ENCODE results near the gene GALNT17.

Gene GALNT17

DNA sequence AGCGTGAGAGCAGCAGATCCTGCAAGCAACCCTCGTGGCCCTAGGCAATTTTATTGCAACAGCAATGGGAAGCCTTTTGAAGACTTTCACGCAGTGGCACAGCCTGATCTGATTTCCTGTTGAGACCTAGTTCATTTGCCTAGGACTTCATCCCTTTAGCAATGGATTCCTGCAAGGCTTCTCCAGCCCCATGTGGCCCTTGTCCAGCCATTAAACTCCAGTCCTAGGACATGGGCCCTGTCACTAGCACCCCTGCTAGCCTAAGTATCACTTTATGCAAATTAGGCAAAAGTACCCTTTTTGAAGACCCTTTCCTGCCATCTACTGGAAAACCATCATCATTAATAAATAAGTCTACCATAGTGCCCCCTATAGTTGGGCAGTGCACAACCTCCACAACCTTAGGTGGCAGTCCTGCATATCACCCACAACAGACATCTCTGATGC is 379.4 kb downstream of the GALNT17 start:
- no peak for DNase-seq

DNA sequence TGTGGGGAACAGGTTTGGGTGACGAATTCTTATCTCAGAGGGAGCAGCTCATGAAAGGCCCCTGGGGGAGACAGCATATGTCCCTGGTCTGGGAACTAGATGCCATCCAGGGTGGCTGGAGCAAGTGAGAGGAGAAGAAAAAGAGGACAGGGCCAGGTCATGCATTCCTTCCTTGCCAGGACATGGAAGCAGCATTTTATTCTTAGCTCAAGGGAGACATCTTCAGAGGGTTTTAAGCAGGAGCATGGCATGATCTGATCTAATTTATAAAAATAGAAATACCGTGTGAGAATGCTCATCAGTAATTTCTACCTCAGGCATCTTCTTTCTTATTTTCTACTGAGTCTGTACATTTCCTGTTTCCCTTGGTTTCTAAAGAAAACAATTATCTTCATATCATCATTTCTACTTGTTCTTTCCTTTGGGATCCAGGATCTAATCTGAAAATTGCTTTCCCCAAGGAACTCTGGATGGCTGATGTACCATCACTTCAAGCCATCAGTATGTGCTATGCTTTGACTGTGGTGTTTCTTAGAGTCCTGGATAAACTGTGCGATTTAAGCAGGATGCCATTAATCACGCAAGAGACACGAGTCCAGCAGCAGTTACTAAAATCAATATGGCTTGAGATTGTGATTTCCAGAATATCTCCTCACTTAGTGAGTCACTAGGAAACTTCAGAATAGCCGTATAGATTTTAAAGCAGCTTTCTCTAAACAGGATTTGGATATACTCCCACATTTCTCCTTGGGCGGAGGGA is 386.2 kb downstream of the GALNT17 start:
- DNase-seq: no peak

DNA sequence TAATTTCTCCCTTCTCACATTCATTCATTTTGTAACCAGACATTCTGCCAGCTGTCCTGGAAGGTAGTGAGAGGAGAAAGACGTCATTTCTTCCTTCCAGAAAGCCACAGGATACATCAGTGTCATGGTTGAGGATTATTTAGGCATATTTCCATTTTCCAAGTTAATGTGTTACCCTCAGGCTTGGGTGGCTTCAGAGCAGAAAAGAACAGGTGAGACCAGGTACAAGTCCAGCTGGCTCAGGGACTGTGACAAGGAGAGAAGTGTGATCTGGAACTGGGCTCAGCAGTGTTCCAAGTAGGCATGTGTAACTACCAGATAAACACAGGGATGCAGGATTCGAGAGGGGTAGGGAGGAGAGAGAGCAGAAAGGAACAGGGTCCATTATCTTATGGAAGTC is 386.9 kb downstream of the GALNT17 start:
- no peak for DNase-seq

DNA sequence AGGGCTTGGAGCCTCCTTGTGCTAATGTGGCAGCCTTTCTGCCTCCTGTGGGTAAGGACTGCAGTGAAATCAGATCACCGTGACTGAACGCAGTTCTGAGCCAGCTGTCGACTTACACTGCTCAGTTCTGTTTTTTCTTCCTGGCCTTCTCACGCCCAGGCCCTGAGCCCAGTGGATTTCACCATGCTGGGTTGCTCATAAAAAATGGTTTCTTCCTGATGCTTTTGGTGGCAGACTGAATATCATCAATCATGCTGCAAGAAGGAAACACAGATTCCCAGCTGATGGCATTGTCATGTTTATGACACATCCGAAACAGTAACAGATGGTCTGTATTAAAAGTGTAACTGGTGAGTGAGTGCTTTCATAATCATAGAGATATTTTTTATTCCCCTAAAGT is 389.6 kb downstream of the GALNT17 start:
- no peak for DNase-seq

DNA sequence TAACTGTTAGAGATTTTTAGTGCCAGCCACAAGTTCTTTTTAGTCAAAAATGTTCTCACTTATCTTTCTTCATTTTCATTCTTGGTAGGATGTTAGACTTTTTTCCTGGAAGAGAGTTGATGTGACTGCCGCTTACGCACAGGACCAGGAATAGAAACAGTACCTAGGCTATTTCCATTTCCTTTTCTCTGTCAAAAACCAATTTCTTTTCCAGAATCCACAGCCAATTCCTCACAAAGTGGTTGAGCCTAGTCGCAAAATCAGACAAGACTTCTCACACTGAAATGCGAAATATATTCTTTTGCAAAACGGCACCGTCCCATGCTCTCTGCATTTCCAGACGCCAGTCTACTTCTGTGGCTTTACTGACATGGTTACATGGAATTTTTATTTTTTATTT is 394.2 kb downstream of the GALNT17 start:
- DNase-seq: no peak

DNA sequence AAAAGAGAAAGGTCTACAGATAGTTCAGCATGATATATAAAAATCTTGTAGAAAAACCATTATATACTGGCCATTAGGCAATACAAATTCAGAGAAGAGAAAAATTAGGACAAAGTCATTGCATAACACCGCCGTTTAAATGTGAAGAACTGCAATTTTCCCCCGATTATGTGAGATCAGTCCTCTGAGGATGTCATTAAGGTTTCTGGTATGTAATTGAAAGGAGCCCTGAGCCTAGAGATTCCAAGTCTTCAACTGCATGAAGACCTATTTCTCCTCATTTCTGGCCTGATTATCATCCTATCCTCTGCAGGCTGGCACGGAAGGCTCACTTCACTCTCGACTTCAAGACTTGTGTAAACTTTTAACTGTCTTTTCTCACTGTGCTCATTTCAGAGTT is 395.3 kb downstream of the GALNT17 start:
- no peak for DNase-seq

DNA sequence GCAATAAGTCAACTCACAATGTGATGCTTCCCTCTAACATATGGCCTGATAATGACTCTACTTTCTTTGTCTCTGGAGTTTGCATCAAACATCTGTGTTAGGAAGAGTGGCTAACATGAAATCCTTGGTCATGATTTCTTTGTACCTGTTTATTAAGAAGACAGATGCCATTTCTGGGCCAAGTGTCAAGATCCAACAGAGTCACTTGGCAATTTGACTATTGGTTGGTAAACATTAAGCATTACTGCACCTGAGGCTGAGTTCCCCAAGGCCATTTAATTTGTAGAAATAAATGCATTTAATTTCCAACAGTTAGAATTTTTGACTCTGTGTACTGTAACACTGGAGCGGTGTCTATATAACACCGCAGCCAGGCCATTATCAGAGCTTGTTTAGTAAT is 403.7 kb downstream of the GALNT17 start:
- no peak for DNase-seq

DNA sequence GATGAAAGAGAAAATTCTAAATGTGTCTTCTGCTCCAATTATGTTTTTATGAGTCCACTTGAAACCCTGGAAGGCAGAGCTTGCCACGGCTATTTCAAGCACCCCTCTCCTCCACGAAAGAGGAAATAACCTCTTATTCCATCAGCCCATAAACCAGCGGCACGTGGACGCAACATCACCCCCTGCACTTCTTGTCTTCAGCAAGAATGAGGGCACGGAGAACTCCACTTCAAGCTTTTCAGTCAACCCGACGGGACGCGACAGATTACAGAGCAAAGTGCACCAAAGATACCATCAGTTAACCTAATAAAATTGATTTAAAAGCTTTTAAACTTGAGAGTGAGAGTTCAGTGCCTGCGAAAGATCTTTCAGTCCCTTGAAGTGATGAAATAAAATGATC is 406.3 kb downstream of the GALNT17 start:
- no peak for DNase-seq

DNA sequence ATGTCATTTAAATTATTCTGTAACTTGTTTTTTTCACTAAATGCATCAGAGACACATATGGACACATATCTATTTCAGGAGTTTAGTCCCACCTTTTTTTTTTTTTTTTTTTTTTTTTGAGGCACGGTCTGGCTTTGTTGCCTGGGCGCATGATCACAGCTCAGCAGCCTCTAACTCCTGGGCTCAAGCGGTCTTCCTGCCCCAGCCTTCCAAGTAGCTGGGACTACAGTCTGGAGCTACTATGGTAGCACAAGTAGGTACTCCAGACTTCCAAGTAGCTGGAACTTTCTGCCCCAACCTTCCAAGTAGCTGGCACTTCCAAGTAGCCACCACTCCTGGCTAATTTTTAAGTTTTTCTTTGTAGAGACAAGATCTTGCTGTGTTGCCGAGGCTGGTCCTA is 407.7 kb downstream of the GALNT17 start:
- DNase-seq: no peak

DNA sequence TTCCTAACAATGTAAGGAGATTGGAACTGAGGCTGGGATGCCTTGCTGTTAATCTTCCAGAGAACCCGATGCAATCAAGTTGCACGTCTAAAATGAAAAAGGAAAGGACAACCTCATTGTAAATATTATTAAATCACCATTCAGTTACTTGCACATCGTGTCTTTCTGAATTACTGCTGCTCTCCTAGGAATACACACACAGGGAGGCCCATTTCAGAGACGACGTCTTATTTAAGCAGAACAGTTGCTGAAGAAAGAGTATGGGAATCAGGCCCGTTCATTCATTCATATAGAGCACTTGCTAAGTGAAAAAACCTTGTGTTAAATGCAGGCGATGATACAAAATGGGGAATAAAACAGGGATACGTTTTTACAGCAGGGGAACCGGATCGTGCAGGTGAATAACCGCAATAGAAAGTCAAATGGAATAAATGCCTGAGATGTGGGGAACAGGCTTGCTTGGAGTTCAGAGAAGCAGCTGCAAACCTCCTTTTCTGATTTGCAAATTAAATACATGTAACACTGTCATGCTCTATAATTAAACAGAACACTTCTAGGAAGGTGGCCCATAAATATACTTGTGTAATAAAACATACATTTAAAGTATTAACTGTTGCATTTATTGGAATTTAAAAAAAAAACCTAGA is 409.9 kb downstream of the GALNT17 start:
- no peak for DNase-seq

DNA sequence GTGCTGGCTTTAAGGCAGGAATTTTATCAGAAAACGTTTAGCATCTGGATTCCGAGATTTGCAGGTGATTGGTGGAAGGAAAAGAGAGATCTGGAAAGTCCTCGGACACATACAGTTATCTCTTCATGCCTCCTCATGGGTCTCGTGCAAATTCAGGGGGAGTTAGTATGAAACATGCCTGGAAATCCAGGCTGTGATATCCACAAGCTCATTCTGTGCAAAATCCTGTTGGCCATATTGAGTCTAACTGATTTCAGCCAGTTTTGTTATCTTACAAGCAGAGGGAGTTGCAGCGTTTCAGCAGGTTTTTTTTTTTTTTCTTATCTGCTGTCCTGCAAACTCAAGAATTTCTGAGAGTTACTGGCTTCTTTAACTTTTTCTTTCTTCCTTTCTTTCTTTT is 411.5 kb downstream of the GALNT17 start:
- DNase-seq: no peak

DNA sequence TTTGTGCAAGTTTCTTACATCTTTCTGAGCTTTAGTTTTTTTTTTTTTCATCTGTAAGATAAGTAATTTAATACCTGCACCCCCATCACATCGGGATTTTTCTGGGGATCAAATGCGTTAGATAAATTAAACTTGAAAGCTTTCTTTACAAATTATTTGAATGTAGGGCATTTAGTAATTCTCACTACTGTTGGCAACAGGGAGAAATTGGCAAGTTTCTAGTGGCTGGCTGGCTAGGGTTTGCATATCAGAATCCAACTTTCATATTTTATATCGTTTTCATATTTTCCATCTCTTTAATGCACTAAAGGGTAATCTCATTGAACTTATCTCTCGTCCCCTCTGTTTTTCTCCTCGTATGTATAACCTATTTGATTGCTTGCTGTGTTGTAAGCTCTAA is 412.9 kb downstream of the GALNT17 start:
- no peak for DNase-seq

DNA sequence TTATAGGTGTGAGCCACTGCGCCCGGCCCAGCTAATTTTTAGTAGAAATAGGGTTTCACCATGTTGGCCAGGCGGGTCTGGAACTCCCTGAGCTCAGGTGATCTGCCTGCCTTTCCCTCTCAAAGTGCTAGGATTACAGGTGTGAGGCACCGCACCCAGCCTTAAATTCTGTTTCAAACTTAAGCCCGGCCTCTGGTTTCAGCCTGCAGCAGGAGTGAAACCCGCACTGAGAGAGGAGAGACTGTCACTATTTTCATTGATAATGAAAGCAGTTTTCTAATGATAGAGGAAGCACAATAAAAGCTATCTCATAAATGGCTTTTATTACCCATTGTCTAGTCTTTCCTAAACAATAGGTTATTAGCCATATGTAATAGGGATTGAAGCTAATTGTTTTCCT is 415.5 kb downstream of the GALNT17 start:
- no peak for DNase-seq

DNA sequence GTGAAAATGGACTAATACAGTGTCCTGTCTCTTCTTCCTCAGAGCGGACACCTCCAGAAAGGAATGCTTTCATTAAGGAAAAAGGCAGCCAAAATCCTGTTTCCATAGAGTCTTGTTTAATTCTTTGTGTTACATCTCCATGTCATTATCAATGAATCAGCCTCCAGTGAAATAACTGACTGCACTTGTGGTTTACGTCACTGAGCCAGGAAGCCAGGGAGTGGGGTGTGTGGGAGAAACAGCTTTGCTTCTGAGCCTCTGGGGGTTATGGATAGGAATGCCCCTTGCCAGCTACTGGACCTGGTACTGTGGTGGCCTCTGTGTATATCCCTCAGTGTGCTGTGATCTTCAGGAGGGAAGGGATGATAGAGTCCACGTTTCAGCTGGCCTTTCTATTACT is 416.8 kb downstream of the GALNT17 start:
- DNase-seq: no peak

DNA sequence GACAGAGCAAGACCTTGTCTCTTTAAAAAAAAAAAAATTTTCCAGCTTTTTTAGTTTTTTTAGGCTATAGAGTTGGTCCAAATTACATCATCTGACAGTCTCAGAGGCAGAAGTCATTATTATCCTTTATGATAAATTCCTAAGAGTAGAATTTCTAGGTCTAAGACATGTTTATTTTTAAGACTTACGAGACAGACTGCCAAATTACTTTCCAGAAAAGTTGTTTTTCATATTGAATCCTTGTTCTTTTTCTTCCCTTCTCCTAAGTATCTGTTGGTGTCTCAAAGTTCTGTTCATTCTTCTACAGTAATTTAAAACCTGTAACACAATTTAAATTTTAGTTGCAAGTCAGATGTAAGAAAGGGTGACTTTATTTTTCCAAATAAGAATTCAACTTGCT is 421.4 kb downstream of the GALNT17 start:
- DNase-seq: no peak

DNA sequence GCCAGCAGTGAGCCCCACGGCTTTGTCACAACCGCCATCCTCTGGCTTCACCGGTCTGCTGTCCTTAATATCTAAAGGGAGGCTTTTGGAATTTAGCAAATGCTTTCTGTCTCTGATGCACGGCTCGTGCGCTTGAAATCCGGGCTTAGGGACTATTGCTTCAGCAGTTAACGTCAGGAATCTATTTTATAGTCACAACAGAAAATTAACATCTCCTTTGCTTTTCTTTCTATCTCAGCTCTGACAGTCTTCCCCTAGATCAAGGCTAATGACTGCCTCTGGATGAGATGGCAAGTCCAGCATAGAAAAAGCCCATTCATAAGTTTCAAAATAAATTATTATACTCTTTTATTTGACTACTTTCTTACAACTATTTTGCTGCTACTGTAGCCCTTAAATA is 423.8 kb downstream of the GALNT17 start:
- no peak for DNase-seq

DNA sequence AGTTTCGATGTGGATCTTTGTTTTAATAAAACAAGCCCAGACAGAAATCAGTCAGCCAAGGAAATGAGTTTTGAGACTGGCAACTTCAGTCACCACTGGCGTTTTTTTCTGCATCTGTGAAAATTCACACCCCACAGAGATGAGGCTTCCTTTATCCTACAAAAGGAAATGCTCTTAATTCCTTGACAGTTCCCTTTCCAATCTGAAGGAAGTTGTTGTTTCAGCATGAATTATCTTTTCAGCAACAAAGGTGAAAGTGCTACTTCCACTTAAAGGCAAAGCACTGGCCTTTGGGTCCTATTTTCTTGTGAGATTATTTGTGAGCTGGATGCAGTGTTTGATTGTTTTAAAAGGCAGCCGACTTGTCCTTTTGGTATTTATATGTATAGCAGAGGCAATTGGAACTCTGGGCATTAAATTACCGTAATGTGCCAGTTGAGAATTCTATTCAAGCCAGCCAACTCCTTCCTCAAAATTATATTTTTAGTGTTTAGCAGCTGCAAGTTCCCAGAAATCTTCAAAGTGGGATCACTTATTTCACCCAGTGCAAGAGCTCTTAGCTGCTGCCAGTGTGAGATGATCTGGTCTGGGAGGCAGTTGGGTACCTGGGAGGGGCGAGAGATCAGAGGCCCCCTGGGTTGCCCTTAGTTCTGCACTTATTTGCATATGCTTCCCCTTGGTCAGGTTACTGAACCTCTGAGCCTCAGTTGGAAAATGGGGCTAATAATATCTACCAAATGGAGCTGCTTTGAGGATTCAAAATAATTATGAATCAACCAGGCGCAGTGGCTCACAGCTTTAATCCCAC is 427.1 kb downstream of the GALNT17 start:
- no peak for DNase-seq

DNA sequence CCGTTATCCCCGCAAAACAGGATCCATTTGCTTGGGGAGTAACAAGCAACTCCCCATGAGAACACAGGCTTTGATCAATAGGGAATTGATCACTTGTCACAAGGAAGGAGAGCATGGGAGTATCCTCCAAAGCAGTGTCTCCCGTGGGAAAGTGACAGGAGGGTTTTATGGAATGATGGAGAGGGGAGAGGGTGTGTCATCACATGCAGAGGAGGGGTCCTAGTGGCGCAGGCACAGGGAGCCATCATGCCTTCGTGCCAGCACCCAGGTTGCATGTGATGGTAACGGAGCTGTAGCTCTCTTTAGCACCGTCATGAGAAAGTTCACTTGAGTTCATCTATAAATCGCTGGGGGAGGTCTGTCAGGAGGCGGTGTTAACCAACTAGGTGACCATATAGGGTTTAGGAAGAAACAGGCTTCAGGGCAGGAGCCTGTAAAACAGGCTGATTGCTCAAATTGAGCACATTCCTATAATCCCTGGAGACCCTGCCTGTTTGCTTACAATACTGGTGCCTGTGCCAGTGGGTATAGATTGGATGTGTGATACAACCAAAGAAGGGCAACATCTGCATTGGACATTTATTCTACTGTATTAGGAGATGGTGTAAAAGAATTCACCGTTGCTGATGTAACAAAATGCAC is 428.5 kb downstream of the GALNT17 start:
- no peak for DNase-seq

DNA sequence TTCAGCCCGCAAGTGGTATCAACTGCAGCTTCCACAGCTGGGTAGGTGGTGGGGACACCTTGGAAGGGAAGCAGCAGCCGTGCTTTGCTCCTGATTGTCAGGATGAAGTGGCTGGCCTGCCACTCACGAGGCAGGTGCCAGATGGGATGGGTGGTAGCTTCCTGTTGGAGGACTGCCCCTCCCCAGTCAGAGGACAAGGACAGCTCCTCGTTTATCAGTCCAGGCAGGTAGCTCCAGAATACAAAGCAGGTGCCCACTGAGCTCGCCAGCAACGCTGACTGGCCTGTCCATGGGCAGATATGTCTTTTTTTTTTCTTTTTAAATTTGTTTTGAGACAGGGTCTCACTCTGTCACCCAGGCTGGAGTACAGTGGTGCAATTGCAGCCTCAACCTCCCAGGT is 431.3 kb downstream of the GALNT17 start:
- DNase-seq: no peak

DNA sequence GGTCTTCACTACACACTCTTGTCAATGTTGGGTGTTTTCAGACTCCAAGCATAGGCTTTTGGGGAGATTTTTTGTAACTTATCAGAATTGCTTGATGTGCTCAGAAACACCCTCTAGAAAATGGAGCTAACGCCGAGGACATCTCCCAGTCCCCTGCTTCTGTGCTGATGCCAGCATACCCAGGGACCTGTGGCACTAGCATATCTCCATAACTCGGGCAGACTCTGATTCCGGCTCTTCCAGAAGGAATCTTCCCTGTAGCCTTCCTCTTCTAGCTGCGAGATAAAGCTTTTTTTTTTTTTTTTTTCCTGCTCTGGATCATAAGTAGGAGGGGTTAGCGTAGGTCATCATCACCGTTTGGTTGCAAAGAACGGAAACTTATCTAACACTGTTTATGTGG is 434.4 kb downstream of the GALNT17 start:
- no peak for DNase-seq

DNA sequence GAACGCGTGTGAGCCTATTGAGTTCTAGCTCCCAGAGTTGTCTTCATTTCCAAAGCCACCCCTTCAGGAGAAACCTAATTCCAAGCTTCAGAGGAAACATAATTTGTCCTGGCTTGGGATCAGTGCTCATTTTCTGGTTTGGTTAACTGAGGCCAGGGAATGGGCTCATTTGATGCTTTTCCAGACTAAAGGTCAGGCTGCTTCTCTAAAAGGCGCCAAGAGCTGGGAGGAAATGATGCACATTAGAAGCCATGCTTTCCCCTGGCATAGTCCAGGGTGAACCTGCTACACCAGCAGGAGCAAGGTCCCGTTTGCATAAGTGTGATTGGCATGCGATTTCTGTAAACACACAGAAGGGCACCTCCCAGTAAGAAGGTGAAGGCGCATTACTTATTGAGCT is 435.0 kb downstream of the GALNT17 start:
- no peak for DNase-seq

DNA sequence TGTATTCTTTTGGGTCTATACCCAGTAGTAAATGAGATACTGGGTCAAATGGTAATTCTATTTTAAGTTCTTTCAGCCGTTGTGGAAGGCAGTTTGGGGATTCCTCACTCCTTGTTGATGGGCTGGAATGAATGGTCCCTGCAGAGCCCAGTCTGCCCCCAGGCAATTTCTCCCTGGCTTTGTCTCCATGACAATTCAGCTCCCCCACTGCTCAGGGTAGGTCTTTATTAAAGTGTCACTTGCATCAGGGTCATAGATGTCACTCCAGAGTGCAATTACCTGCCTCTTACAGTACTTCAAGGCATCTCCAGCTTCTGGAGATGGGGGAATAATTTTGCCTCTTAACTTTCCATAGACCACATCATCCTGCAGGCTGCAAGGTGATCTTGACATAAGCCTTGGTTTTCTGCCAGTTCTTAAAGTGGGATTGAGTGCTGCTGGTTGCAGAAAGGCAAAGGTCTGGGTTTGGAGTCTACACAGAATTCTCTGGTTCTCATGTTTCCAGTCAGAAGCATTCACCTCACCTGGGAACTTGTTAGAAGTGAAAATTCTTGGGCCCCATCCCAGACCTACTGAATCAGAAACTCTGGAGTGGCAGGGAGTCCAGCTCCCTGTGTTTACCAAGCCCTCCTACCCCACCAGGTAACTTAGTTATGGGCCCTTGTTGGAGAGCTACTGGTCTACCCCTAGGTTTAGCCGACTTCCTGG is 442.4 kb downstream of the GALNT17 start:
- DNase-seq: no peak

DNA sequence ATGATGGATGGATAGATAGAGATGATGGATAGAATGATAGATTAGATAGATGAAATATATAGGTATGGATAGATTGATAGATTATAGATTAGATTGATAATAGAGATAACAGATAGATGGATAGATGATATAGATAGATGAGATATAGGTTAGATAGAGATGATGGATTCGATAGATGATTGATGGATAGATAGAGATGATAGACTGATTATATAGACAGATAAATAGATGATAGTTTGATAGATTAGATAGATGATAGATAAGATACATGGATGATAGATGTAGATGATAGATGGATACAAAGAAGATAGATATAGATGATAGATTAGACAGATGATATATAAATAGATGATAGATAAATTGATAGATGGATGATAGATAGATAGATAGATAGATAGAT is 448.1 kb downstream of the GALNT17 start:
- no peak for DNase-seq

All from kidney glomerular epithelial cell (primary cell).